K562 (cell line): Measurements from ENCODE around the gene SAMD13. TPM values are rescaled to one million over a fixed set of nuclear protein-coding genes. Genes with fewer than 3 reads are reported as not detected.
A peak's percentile ranks its signal among the peaks of the same experiment; 100 is the strongest.

Experiments
- ATF1 ChIP-seq, 2 experiments: fragments of 450-650 bp in 1 of 2; IDR thresholded peaks; 2 replicates each; pipeline ENCODE4 v1.6.1; 2016; ENCODE audit warnings: missing compliant biosample characterization in 1 of 2, missing genetic modification characterization in 1 of 2
- BCLAF1 ChIP-seq, 2 experiments: fragments of 450-650 bp in 1 of 2; IDR thresholded peaks; 2 replicates each; pipeline ENCODE4 v1.6.1; 2011 to 2017; ENCODE audit warnings: low read depth in 2 of 2, antibody characterized with exemption in 1 of 2, borderline replicate concordance in 1 of 2, low read length in 1 of 2, mild to moderate bottlenecking in 1 of 2, mixed read lengths in 1 of 2; ENCODE audit not compliant: control insufficient read depth in 1 of 2
- CREB3L1 ChIP-seq: fragments of 450-650 bp; IDR thresholded peaks from 2 replicates; pipeline ENCODE4 v1.6.1; 2014; ENCODE audit warnings: low read depth, mild to moderate bottlenecking, moderate library complexity, borderline replicate concordance
- IRF2 ChIP-seq: sonication (generic); formaldehyde crosslinking; IDR thresholded peaks from 2 replicates; pipeline ENCODE4 v1.8.1; 2022; ENCODE audit warnings: mild to moderate bottlenecking, missing genetic modification reagents
- JUNB ChIP-seq: fragments of 450-650 bp; formaldehyde crosslinking; conservative IDR thresholded peaks from 2 replicates; pipeline ENCODE4 v1.4.0; 2020; ENCODE audit warnings: mild to moderate bottlenecking
- SIX5 ChIP-seq, 2 experiments: IDR thresholded peaks; 2 replicates each; pipeline ENCODE4 v1.6.1; 2011; ENCODE audit warnings: low read length in 2 of 2, borderline replicate concordance in 1 of 2, low read depth in 1 of 2, mild to moderate bottlenecking in 1 of 2, moderate library complexity in 1 of 2; ENCODE audit not compliant: insufficient read depth in 1 of 2
- THAP12 ChIP-seq: fragments of 250-450 bp; sonication (Bioruptor Pico); IDR thresholded peaks from 2 replicates; pipeline ENCODE4 v1.9.0; 2021; ENCODE audit warnings: mild to moderate bottlenecking, inconsistent platforms
- ZBED1 ChIP-seq: IDR thresholded peaks from 2 replicates; pipeline ENCODE4 v1.6.1; 2014
- ZBTB40 ChIP-seq, 2 experiments: fragments of 450-650 bp in 1 of 2; sonication (generic) in 1 of 2; formaldehyde crosslinking in 1 of 2; IDR thresholded peaks; 2 replicates each; pipeline versions ENCODE4 v1.7.1 to v1.9.0; 2016 to 2022; ENCODE audit warnings: inconsistent platforms in 1 of 2, mild to moderate bottlenecking in 1 of 2, missing genetic modification reagents in 1 of 2
- ZNF75A ChIP-seq: fragments of 450-650 bp; formaldehyde crosslinking; IDR thresholded peaks from 2 replicates; pipeline ENCODE4 v1.4.0; 2020; ENCODE audit warnings: mild to moderate bottlenecking
- polyA plus RNA-seq, 8 experiments: library from polyadenylated mRNA; depleted of rRNA in 4 of 8; stranded (reverse) in 5 of 8; unstranded in 3 of 8; fragments of >200 nt; fragmentation: Nextera tagmentation in 2 of 8; fragmentation: Illumina TruSeq in 1 of 8; extraction: Ambion mirVana in 2 of 8; extraction: Trizol in 1 of 8; gene quantifications; 2 replicates each; pipeline versions ENCODE4 v1.2.1 to v1.2.3, GENCODE V29; 2011 to 2014; ENCODE audit warnings: inconsistent platforms in 1 of 8, missing spikeins in 1 of 8
- total RNA-seq, 7 experiments: library from RNA; depleted of rRNA in 6 of 7; stranded (reverse); fragments of >200 nt in 6 of 7; fragmentation: Illumina TruSeq in 2 of 7; extraction: Trizol in 2 of 7; gene quantifications; 2 replicates each; pipeline versions ENCODE4 v1.2.1 to v1.2.3, GENCODE V29; 2011 to 2021; ENCODE audit warnings: low replicate concordance in 1 of 7

SAMD13 gene
- total and polyA plus RNA-seq, 9 of the 15 experiments (the other 6 are each of a cell fraction or from before 2014, with no cell fraction given): 0.78 to 2.7 (median 1.00) TPM

GRCh38 chr1:84298328-84298683 lies 3.2 kb upstream of the SAMD13 start (continued):
- TF ChIP-seq ZBTB40 (IDR thresholded peaks at IDR 0.05) (0 out of 2 replicates have a peak, but pooled peaks have one; percentile 29), ZBTB40 (CRISPR knock-in tag; IDR thresholded peaks at IDR 0.05) (no peak), CREB3L1 (peak; percentile 70; the same call in 1 of the 2 replicates), JUNB (CRISPR knock-in tag) (no peak), ATF1 (CRISPR knock-in tag; IDR thresholded peaks at IDR 0.05) (no peak), ATF1 (tag; IDR thresholded peaks at IDR 0.05) (peak; percentile 46), THAP12 (CRISPR knock-in tag) (peak; percentile 11; the same call in 1 of the 2 replicates), IRF2 (no peak), SIX5 (IDR thresholded peaks at IDR 0.05; ENCODE audit: borderline replicate concordance in 1 of 2, insufficient read depth in 1 of 2, low read depth in 1 of 2, low read length in 2 of 2) (peak; percentile 52 to 63), BCLAF1 (IDR thresholded peaks at IDR 0.05; ENCODE audit: borderline replicate concordance in 1 of 2, control insufficient read depth in 1 of 2, low read depth in 2 of 2, low read length in 1 of 2) (no peak), ZNF75A (CRISPR knock-in tag) (no peak), ZBED1 (0 out of 2 replicates have a peak, but pooled peaks have one; percentile 44)
